ENCODE measurements around the gene TOMM6. TPM values are rescaled to one million over a fixed set of nuclear protein-coding genes. Genes with fewer than 3 reads are reported as not detected.

Gene TOMM6
- total RNA-seq, 3 donors from 2014 or later, result 108 to 127 (median 117) TPM

- intact Hi-C loops (cut with DNase I; ENCODE audit: low total_unique reads), result no loop called here
- Histone ChIP-seq H3K9me3 (no peaks in the 10 kb centered on the region), H3K27me3 (no peaks in the 10 kb centered on the region), H3K4me3 (no peak overlapping the region), H3K4me1 (no peaks in the 10 kb centered on the region), H3K27ac (no peak overlapping the region), H3K36me3 (no peaks in the 10 kb centered on the region)
- DNase-seq (ENCODE audit: low spot score in 2 of 2), result no peak
- TF ChIP-seq POLR2A (IDR thresholded peaks at IDR 0.05) (no peak), CTCF (IDR thresholded peaks at IDR 0.05) (no peak), POLR2AphosphoS5 (IDR thresholded peaks at IDR 0.05) (no peak)
These were observed 49.2 kb downstream of the TOMM6 start for GRCh38 chr6:41836660-41837052.

Other genes starting within 250 kb of the TOMM6 start
- gene FOXP4, start 241.3 kb upstream of the TOMM6 start, total RNA-seq, result 10 to 100 TPM in 1 of 3 donors, 1 to 10 TPM in 2; 5.1 to 11.0 (median 5.6) TPM
- 10 to 100 TPM; 26.7 to 75.8 (median 36.1) TPM for gene MDFI, start 149.2 kb upstream of the TOMM6 start, total RNA-seq
- 10 to 100 TPM; 15.7 to 20.6 (median 18.4) TPM for gene TFEB, start 52.1 kb upstream of the TOMM6 start, total RNA-seq
- 1 to 10 TPM in 1 of 3 donors, not detected in 2; 3.2 TPM for gene PGC, start 40.3 kb upstream of the TOMM6 start, total RNA-seq
- gene FRS3, start 7.8 kb upstream of the TOMM6 start, total RNA-seq, result 1 to 10 TPM; 3.5 to 4.3 (median 3.8) TPM
- gene PRICKLE4, start 6.9 kb upstream of the TOMM6 start, total RNA-seq, result 1 to 10 TPM in 2 of 3 donors, under 1 TPM in 1; 0.80 to 5.3 (median 3.3) TPM
- gene USP49, start 107.7 kb downstream of the TOMM6 start, total RNA-seq, result 1 to 10 TPM; 3.4 to 4.9 (median 4.7) TPM
- 10 to 100 TPM in 1 of 3 donors, 1 to 10 TPM in 2; 9.8 to 16.5 (median 9.8) TPM for gene MED20, start 133.4 kb downstream of the TOMM6 start, total RNA-seq
- gene BYSL, start 133.8 kb downstream of the TOMM6 start, total RNA-seq, result 1 to 10 TPM; 7.7 to 8.8 (median 8.6) TPM
- 100 to 1,000 TPM; 115 to 297 (median 148) TPM for gene CCND3, start 154.1 kb downstream of the TOMM6 start, total RNA-seq